NK-92 (cell line): Measurements from ENCODE around the gene DEXI.

Experiments
- DNase-seq: peaks from one replicate; lab custom pipeline; 2025; ENCODE audit not compliant: unreplicated experiment; lab: John Stamatoyannopoulos, UW

DEXI gene

GRCh38 chr16:10896165-10896564, 46.1 kb downstream of the DEXI start:
- no peak for DNase-seq

DNA sequence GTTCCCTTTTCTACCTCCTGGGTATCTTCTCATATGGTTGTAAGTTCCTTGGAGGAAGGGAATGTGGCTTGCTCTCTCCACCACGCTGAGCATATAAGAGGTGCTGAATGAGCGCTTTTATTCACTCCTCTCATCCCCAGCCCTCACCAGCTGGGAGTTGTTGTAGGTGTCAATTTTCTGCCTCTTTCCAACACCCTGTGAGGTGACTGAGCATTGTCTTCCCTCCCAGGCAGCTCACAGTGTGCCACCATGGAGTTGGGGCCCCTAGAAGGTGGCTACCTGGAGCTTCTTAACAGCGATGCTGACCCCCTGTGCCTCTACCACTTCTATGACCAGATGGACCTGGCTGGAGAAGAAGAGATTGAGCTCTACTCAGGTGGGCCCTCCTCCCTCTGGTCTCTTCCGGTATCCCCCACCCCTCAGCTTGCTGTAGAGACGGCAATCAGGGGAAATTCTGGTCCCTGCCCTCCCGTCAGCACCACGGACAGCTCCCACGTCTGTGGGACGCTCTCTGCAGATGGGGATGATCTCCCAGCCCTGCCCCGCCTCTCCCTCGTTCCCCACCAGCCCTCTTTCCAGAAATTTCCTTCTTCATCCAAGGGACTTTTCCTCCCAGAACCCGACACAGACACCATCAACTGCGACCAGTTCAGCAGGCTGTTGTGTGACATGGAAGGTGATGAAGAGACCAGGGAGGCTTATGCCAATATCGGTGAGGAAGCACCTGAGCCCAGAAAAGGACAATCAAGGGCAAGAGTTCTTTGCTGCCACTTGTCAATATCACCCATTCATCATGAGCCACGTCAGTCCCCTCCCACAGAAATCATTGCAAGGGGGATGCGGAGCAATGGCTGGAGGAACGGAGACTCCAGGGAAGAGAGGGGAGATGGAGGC, 47.0 kb downstream of the DEXI start:
- no peak for DNase-seq

- no peak for DNase-seq
Observed at GRCh38 chr16:10892782-10893318, 49.4 kb downstream of the DEXI start.

GRCh38 chr16:10889855-10890254, 52.4 kb downstream of the DEXI start:
- no peak for DNase-seq

GRCh38 chr16:10888320-10888937, 53.8 kb downstream of the DEXI start:
- no peak for DNase-seq

GRCh38 chr16:10885246-10885645, 57.0 kb downstream of the DEXI start:
- no peak for DNase-seq

DNA sequence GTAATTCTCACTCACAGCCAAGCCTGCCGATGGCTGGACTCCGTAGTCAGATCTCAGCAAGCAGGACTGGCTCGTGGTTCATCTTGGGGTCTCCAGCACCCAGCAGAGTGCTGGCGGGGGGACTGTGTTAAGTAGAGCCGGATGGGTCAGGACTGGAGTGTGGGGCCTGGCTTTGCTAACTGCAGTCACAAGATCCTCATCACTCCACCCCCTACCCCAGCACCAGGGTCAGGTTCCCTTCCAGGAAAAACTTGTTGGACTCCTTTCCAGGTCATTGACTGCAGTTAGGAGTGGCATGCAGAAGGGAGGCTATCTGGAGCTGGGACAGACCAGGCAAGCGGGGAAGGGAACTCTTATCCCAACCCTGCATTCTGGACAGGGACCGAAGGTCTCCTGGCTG, 59.3 kb downstream of the DEXI start:
- no peak for DNase-seq

- DNase-seq = no peak
Observed at GRCh38 chr16:10881479-10882030, 60.7 kb downstream of the DEXI start.

- DNase-seq = no peak
Observed at GRCh38 chr16:10880594-10881452, 61.4 kb downstream of the DEXI start.

- DNase-seq = no peak
Observed at GRCh38 chr16:10879681-10880589, 62.3 kb downstream of the DEXI start.
